Nephron (organoid): ENCODE measurements around the gene CARMIL1.
A peak's percentile ranks its signal among the peaks of the same experiment; 100 is the strongest.

Experiments
- H3K27ac Mint-ChIP-seq, 3 experiments: 2 replicates each; pipeline ENCODE4 v1.8.0; 2020; ENCODE audit warnings: mixed read lengths in 3 of 3, mild to moderate bottlenecking in 2 of 3, moderate library complexity in 1 of 3
- H3K27me3 Mint-ChIP-seq: 2 replicates; pipeline ENCODE4 v1.8.0; 2021; ENCODE audit warnings: low read depth, mild to moderate bottlenecking, moderate library complexity, mixed read lengths
- H3K36me3 Mint-ChIP-seq: 2 replicates; pipeline ENCODE4 v1.8.0; 2020; ENCODE audit warnings: low read depth, mixed read lengths
- H3K4me1 Mint-ChIP-seq: 2 replicates; pipeline ENCODE4 v1.8.0; 2020; ENCODE audit warnings: mixed read lengths
- H3K4me3 Mint-ChIP-seq, 3 experiments: 2 replicates each; pipeline ENCODE4 v1.8.0; 2020; ENCODE audit warnings: mild to moderate bottlenecking in 3 of 3, mixed read lengths in 3 of 3, moderate library complexity in 2 of 3
- H3K9me3 Mint-ChIP-seq: 2 replicates; pipeline ENCODE4 v1.8.0; 2020; ENCODE audit warnings: mixed read lengths
- TF ChIP-seq, protein P1 (sequence below), 3 experiments: fragments of 200-600 bp; sonication (generic); IDR thresholded peaks; one replicate each; pipeline ENCODE4 v1.5.0; 2021; ENCODE audit warnings: antibody characterized with exemption in 3 of 3; ENCODE audit not compliant: unreplicated experiment in 3 of 3

Gene CARMIL1

DNA sequence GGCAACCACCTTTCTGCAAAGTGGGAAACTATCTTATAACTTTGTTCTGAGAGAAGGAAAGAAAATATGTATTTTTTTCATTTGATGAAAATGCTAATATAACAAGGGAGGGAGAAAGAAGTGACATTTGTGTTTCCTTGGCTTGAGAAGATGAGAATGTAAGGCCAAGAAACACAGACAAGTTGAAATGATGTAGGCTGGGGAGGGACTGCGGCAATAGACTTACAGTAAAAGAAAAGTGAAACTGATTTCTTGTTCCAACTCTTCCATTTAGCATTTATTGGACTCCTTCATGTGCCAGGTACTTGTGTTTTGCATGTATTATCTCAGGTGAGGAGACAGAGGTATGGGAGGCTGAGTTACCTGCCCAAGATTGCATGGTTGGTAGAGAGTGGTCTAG lies 130.9 kb downstream of the CARMIL1 start:
- Mint-ChIP-seq H3K36me3 (no peaks in the 10 kb centered on the region), H3K4me3 (no peak overlapping the region), H3K4me1 (peaks cover 27% of the 10 kb centered on the region), H3K9me3 (no peaks in the 10 kb centered on the region), H3K27ac (peak overlapping the region in 1 of 3 experiments; percentile 70), H3K27me3 (no peaks in the 10 kb centered on the region)
- TF ChIP-seq, protein P1, sequence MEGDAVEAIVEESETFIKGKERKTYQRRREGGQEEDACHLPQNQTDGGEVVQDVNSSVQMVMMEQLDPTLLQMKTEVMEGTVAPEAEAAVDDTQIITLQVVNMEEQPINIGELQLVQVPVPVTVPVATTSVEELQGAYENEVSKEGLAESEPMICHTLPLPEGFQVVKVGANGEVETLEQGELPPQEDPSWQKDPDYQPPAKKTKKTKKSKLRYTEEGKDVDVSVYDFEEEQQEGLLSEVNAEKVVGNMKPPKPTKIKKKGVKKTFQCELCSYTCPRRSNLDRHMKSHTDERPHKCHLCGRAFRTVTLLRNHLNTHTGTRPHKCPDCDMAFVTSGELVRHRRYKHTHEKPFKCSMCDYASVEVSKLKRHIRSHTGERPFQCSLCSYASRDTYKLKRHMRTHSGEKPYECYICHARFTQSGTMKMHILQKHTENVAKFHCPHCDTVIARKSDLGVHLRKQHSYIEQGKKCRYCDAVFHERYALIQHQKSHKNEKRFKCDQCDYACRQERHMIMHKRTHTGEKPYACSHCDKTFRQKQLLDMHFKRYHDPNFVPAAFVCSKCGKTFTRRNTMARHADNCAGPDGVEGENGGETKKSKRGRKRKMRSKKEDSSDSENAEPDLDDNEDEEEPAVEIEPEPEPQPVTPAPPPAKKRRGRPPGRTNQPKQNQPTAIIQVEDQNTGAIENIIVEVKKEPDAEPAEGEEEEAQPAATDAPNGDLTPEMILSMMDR (IDR thresholded peaks at IDR 0.05; ENCODE audit: unreplicated experiment in 3 of 3), result no peak

DNA sequence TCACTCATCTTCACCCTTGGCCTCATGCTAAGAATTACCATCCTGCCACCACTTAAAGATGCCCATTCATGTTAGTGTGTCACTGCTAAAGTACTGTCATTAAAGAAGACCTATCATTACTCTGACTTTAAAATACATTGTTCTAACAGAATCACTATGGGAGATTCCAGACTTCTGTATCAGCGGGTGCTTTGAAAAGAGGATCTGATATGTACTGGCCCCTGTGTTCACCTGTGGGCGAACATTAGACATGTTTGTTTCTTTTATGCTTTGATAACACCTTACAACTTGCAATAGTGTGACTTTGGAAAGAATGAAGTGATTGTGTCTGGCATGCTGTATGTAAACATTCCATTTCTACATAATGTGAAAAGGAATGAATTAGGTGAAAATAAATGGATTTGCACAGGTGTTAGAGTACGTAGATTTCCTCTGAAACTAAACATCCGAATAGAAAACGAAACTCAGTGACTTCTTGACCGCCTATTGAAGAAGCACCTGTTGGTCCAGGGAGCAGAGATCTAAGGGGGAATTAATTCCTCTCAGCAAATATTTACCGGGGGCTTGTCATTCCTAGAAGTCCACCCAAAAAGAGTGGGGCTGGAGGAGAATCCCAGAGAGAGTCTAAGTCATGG lies 132.3 kb downstream of the CARMIL1 start:
- no peaks in the 10 kb centered on the region for H3K27me3 Mint-ChIP-seq
- H3K4me3 Mint-ChIP-seq, result no peak overlapping the region
- TF ChIP-seq, protein P1 (IDR thresholded peaks at IDR 0.05; ENCODE audit: unreplicated experiment in 3 of 3), result no peak
- no peaks in the 10 kb centered on the region for H3K9me3 Mint-ChIP-seq
- H3K4me1 Mint-ChIP-seq, result peaks cover 35% of the 10 kb centered on the region
- no peak overlapping the region for H3K27ac Mint-ChIP-seq
- no peaks in the 10 kb centered on the region for H3K36me3 Mint-ChIP-seq

DNA sequence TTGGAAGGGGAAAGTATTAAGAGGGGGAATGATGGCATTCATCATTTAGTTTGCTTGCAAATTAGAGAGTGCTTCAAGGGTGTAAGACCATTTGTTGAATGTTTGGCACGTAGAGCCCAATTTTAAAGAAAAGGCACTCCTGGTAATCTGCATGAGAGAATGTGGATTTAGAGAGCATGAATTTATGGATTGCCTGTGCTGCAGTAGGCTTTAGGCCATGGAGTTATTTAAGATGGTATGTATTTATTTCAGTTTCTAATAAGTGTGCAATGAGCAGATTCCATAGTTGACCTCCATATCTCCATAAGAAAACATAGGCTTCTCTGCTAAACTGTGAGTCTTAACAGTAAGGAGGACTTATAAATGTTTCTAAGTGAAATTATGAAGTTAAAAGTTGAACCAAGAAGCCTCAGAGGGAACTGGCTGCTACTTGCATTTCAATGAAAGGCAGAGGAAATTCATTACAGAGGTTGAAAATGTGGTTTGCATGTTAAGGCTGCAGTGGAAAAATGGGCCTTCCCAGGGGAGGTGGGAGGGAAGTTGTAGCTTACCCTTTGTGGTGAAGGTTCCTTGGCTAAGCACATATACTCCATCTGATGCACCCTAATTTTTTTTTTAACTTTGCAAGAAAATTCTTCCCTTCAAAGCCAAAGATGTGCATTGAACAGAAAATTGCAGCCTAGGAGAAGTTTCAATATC lies 134.2 kb downstream of the CARMIL1 start:
- peak overlapping the region; percentile 63 to 96 (median 67) for H3K27ac Mint-ChIP-seq
- no peaks in the 10 kb centered on the region for H3K9me3 Mint-ChIP-seq
- H3K36me3 Mint-ChIP-seq, result no peaks in the 10 kb centered on the region
- peak overlapping the region in 1 of 3 experiments; percentile 7 for H3K4me3 Mint-ChIP-seq
- TF ChIP-seq, protein P1 (IDR thresholded peaks at IDR 0.05; ENCODE audit: unreplicated experiment in 3 of 3), result no peak
- H3K27me3 Mint-ChIP-seq, result no peaks in the 10 kb centered on the region
- H3K4me1 Mint-ChIP-seq, result peaks cover 52% of the 10 kb centered on the region

DNA sequence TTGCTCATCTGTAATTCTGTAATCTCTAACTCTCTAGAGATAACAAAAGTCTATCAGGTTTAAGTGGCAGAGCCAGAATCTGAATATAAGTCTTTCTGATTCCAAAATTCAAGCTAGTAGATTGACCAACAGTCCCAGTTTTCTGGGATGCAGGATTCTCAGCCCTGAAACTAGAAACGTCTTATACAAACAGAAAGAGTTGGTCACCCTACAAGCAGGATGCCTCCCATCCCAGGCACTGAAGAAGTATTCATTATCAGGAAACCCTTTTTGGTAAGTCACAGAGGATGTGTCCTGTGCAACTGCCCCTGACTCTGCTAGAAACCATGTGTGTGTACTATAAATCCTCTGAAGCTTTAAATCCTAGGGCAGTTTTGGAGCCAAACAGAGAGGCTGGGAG lies 135.0 kb downstream of the CARMIL1 start:
- Mint-ChIP-seq H3K27ac (peak overlapping the region; percentile 63 to 96 (median 67)), H3K4me1 (peaks cover 58% of the 10 kb centered on the region), H3K9me3 (no peaks in the 10 kb centered on the region), H3K27me3 (no peaks in the 10 kb centered on the region), H3K36me3 (peaks cover under 1% of the 10 kb centered on the region), H3K4me3 (no peak overlapping the region)
- TF ChIP-seq, protein P1 (IDR thresholded peaks at IDR 0.05; ENCODE audit: unreplicated experiment in 3 of 3), result no peak

DNA sequence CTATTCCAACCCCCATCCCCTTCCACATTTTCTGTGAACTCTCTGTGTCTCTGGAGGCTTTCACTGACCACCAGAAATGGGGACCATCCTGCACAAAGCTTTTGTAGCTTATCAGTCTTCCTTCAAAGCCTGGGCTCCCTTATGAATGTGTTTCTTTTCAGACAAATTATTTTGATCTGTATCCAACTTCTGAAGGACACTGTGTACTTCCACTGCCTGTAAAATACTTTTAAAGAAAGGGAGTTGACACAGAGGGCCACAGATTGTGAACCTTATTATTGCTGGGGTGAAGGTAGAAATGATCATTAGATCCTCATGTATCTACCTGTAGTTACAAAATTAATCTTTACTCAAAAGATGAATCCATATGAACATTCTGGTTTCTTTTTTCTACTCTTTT lies 135.6 kb downstream of the CARMIL1 start:
- TF ChIP-seq, protein P1 (IDR thresholded peaks at IDR 0.05; ENCODE audit: unreplicated experiment in 3 of 3), result no peak
- peaks cover 58% of the 10 kb centered on the region for H3K4me1 Mint-ChIP-seq
- peaks cover 3% of the 10 kb centered on the region for H3K9me3 Mint-ChIP-seq
- H3K36me3 Mint-ChIP-seq, result peaks cover 5% of the 10 kb centered on the region
- peak overlapping the region in 2 of 3 experiments; percentile 61 to 63 for H3K27ac Mint-ChIP-seq
- H3K27me3 Mint-ChIP-seq, result no peaks in the 10 kb centered on the region
- no peak overlapping the region for H3K4me3 Mint-ChIP-seq
